HG03571 (cell line): ENCODE measurements around the gene HOXB9.

ENCODE experiments used
- ATAC-seq: cut with Tn5 transposase; IDR thresholded peaks from one replicate; pipeline ENCODE4 v1.9.1; 2021; ENCODE audit not compliant: unreplicated experiment

HOXB9 gene

GRCh38 chr17:48612854-48613691 lies 13.1 kb downstream of the HOXB9 start:
- no peak for ATAC-seq

GRCh38 chr17:48612456-48612853 lies 13.7 kb downstream of the HOXB9 start:
- ATAC-seq = no peak

- ATAC-seq = no peak
These were observed 14.3 kb downstream of the HOXB9 start for GRCh38 chr17:48611681-48612455.

DNA sequence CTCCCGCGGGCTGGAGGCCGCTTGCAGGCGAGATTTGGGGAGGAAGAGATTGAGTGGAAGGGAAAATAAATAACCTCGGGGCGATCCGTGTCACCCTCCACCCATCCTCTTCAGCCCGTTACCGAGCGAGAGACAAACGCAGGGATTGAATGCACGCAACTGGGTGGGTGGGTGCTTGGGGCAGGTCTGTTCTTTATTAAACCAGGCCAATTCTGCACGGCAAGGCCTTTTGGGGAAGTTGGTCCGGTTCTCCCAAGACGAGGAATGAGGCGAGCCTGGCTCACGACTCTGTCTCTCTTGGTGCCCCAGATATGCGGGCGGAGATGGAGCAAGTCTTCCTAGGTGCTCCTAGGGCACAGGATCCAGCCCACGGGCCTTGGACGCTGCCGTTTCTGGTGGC lies 14.9 kb downstream of the HOXB9 start:
- no peak for ATAC-seq

DNA sequence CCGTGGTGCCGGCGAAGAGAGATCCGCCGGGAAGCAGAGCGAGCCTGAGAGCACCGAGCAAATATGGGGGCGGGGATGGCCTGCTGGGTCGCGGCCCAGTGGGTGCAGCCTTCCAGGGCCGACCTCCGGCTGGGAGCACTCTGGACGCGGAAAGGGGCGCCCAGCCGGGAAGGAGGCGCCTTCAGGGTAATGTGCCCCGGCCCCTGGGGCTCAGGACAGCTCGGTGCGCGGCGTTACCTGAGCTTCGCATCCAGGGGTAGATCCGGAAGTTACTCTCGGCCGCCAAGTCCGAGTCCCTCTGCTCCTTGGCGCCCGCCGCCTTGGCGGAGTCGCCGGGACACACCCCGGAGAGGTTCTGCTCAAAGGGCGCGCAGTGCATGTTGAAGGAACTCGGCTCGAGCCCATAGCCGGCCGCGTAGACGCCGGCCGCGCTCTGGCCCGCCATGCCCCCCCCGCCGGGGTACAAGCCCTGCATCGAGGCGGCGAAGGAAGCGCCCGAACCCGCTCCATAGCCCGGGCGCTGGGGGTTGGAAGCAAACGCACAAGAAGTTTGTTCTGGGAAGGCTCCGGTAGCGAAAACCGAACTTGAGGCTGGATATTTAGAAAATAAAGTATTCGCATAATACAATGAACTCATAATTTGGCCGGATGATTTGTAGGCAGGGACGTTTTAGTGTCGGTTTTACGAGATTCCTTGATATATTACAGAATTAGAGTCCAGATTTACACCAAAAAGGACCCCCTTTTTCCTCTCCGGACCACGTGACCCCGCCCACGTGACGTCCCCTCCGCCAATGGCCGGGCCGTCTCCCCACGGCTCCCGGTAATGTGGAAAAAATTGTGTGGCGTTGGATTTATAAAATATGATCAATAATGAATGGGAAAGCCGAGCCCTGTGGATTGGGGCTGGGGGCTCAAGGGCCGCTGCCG lies 15.6 kb downstream of the HOXB9 start, which contains the start of gene HOXB7:
HOXB7 (minus strand) TSS at position 736 of the 930 bp plus-strand sequence; CDS start at position 637, 99 bp downstream.
- ATAC-seq = no peak

GRCh38 chr17:48609759-48610281 lies 16.3 kb downstream of the HOXB9 start:
- ATAC-seq = no peak

DNA sequence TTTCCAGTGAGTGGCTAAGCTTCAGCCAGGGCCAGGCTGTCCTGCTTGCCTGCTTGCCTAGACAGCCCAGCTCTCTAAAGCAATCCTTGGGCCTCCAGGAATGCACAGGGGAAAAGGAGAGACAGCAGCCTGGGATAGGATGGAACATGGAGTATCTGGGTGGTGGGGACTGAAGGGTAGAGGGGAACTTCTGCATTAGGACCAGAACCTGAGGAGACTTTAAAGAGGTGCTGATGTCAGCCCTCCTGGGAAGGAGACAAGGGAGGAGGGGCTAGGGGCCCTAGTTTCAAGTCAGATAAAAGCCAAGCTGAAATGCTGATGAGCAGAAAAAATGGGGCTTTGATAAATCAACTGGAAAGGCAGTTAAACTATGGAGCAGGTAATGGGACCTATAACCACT lies 17.1 kb downstream of the HOXB9 start:
- ATAC-seq = no peak

GRCh38 chr17:48608494-48608834 lies 17.7 kb downstream of the HOXB9 start:
- no peak for ATAC-seq

GRCh38 chr17:48606892-48607614 lies 19.1 kb downstream of the HOXB9 start:
- no peak for ATAC-seq

- no peak for ATAC-seq
These were observed 19.9 kb downstream of the HOXB9 start for GRCh38 chr17:48605991-48606891.

DNA sequence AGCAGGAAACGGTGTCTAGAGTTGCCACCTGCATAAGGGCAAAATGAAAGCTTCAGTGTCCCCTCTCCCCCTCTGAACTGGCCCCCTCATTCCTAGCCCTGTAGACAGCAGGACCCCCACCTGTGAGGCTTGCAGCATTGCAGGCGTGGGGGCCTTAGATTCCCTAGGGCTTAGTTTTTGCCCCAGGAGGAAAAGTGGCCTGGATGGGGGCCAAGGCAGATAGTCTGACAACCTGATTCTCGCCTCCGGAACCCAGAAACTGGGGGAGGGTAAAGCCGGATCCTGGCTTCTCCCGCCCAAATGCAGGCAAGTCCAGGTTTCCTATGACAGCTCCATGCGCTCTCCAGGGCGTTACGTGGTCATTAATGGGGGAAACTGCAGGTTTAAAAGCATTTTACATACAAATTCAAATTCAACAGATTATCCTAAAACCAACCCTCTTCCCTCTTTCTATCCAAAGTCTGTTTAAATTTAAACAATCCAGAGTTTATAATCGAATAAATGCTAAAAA lies 20.7 kb downstream of the HOXB9 start:
- no peak for ATAC-seq

DNA sequence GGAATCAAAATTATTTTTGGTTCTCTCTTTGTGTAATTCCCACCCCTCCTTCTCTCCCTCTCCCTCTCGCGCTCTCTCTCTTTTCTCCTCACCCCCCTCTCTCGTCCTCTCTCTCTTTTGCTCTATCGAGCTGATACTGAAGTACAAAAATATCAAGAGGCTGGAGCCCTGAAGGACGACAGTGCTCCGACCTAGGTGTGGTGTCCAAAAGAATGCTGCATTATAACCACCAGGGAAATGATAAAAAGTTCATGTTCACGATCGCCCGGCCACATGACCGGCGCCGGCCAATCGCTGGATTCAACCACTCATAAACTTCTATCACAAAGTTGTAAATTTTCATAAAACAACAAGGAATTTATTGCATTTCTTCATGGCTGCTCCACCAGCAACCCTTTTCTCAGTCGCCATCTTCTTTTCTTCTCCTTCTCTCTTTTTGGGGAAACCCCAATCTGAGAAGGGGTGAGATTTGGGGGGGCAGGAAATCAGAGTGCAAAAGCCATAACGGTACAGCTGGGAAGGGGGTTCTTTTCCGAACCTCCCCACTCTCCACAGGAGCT lies 21.3 kb downstream of the HOXB9 start, which contains the start of gene HOXB6:
HOXB6 (minus strand) TSS at position 217 of the 560 bp plus-strand sequence. CDS start 6,836 bp downstream, outside the sequence.
- no peak for ATAC-seq

DNA sequence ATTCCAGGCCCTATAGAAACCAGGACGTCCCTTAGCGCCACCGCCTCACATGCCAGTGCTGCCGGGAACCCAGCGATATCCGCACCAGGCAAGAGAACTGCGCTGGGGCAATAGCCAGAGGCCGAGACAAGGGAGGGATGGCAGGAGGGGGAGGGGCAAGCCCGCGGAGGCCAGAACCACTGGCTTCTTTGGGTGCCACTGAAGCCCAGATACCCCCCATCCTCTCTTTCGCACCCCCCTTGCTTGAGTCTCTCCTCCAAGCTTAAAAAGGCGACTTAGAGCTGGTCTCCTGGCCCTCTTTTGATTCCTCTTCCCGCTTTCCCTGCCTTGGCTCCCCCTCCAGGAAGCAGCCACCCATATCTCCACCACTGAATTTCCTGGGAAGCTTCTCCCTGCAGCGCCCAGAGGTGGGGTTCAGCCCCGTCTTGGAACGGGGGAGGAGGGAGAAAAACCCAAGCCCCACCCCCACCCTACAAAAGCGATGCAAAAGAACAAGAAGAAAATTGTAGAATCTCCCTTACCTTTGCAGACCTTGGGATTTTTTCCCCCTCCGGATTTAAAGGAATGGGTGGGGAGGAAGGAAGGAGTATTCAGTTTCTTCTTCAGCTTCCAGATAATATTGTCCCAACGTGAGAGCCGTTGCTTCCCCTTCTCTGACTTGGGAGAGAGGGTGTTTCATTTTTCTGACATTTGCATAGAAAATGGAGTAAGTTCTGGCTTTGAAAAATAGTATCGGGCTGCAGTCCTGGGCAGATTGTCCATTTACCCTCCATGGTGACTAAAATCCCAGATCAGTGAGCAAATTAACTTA lies 22.0 kb downstream of the HOXB9 start:
- no peak for ATAC-seq

- ATAC-seq = no peak
These were observed 24.4 kb downstream of the HOXB9 start for GRCh38 chr17:48601539-48602425.

GRCh38 chr17:48601207-48601538 lies 25.0 kb downstream of the HOXB9 start:
- ATAC-seq = no peak

GRCh38 chr17:48600244-48601098 lies 25.7 kb downstream of the HOXB9 start:
- ATAC-seq = no peak
